Measurements from ENCODE around the gene HEXA.

Gene HEXA

DNA sequence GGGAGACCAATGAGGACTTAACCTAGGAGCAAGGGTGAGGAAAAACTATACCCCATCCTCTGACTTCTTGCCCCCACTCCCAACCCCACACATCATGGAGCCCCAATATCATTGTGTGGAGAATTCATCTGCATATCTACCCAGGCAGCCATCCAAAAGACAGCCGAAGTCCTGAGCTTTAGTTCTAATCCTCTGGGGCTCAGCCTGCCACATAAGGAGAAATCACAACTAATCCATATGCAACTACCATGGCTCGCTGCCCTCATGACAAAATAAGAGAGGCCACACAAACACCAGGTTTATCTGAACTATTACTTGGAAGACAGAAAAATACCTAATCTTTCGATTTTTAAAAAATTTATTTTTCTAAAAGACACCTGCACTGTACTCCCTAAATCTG is 17.7 kb downstream of the HEXA start:
- Histone ChIP-seq H3K4me1 (ENCODE audit: insufficient read depth, low read length) (no peaks in the 10 kb centered on the region), H3K36me3 (ENCODE audit: insufficient read depth, low read length) (no peaks in the 10 kb centered on the region; the same call in none of the 2 replicates), H3K9me3 (ENCODE audit: control insufficient read depth, insufficient read depth, low read length) (no peaks in the 10 kb centered on the region), H3K9ac (ENCODE audit: low read depth, low read length) (no peak overlapping the region)

DNA sequence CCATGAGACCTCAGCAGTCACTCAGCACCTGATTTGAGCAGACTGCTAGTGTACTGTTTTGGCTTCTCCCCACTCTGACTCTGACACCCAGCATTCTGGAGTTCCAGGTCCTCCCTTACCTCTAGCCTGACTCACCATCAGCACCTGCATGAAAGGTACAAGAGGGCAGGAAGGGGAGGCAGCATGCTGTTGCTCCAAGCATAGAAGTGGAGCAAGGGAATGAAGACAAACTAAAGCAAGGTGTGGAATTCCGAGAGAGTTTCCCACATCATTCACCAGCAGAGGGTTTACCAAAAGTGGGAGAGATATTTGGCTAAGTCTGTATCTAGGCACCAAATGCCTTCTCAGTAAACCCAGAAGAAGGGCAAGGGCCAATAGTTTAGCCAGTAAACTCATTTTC is 21.3 kb downstream of the HEXA start:
- Histone ChIP-seq H3K36me3 (ENCODE audit: insufficient read depth, low read length) (peaks cover 4% of the 10 kb centered on the region), H3K9me3 (ENCODE audit: control insufficient read depth, insufficient read depth, low read length) (no peaks in the 10 kb centered on the region), H3K9ac (ENCODE audit: low read depth, low read length) (no peak overlapping the region), H3K4me1 (ENCODE audit: insufficient read depth, low read length) (no peaks in the 10 kb centered on the region)

- Histone ChIP-seq H3K9me3 (ENCODE audit: control insufficient read depth, insufficient read depth, low read length) (no peaks in the 10 kb centered on the region), H3K4me1 (ENCODE audit: insufficient read depth, low read length) (no peaks in the 10 kb centered on the region), H3K9ac (ENCODE audit: low read depth, low read length) (no peak overlapping the region), H3K36me3 (ENCODE audit: insufficient read depth, low read length) (peaks cover 8% of the 10 kb centered on the region)
These were observed 22.5 kb downstream of the HEXA start for GRCh38 chr15:72353266-72353665.

DNA sequence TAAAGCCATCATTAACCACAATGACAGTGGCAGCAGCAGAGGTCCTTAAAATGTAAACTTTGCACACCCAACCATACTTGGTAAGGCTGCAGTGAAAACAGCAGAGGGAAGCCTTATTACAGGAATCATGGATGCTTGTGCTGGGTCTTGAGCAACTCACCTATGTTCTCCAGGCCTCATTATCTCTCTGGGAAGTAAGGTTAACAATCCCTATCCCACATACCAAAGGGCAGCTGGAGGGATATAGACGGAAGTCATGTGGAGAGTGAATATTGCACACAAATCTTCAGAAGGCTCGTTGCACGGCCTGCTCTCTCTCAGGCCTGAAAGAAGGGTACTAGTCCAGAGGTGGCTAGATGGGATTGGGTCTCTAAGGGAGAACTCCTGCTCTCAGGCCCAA is 30.0 kb downstream of the HEXA start:
- Histone ChIP-seq H3K36me3 (ENCODE audit: insufficient read depth, low read length) (peaks cover 12% of the 10 kb centered on the region), H3K9me3 (ENCODE audit: control insufficient read depth, insufficient read depth, low read length) (no peaks in the 10 kb centered on the region), H3K4me1 (ENCODE audit: insufficient read depth, low read length) (0 out of 2 replicates have a peak, but pooled peaks cover 5% of the 10 kb centered on the region), H3K9ac (ENCODE audit: low read depth, low read length) (no peak overlapping the region)

GRCh38 chr15:72345280-72345679 is 30.5 kb downstream of the HEXA start:
- Histone ChIP-seq H3K4me1 (ENCODE audit: insufficient read depth, low read length) (0 out of 2 replicates have a peak, but pooled peaks cover 5% of the 10 kb centered on the region), H3K36me3 (ENCODE audit: insufficient read depth, low read length) (peaks cover 11% of the 10 kb centered on the region), H3K9me3 (ENCODE audit: control insufficient read depth, insufficient read depth, low read length) (no peaks in the 10 kb centered on the region), H3K9ac (ENCODE audit: low read depth, low read length) (no peak overlapping the region)

DNA sequence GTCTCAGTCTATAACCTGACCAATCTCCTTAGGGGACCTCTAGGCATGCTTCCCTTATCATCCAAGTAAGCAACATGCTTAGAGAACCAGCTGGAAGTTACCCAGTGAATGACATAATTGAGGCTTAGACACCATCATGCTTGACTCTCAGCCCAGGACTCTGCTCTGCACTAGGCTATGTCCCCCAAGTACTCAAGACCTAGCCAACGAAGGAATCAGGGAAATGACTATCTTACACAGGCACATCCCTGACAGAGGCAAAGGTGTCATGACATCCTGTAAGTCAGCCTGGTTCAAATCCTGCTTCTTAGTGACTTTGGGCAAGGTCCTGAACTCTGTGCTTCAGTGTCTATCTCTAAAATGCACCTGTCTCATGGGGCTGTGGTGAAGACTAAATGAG is 31.2 kb downstream of the HEXA start:
- no peaks in the 10 kb centered on the region for H3K9me3 ChIP-seq (ENCODE audit: control insufficient read depth, insufficient read depth, low read length)
- 0 out of 2 replicates have a peak, but pooled peaks cover 5% of the 10 kb centered on the region for H3K4me1 ChIP-seq (ENCODE audit: insufficient read depth, low read length)
- H3K9ac ChIP-seq (ENCODE audit: low read depth, low read length): no peak overlapping the region
- peaks cover 11% of the 10 kb centered on the region for H3K36me3 ChIP-seq (ENCODE audit: insufficient read depth, low read length)

DNA sequence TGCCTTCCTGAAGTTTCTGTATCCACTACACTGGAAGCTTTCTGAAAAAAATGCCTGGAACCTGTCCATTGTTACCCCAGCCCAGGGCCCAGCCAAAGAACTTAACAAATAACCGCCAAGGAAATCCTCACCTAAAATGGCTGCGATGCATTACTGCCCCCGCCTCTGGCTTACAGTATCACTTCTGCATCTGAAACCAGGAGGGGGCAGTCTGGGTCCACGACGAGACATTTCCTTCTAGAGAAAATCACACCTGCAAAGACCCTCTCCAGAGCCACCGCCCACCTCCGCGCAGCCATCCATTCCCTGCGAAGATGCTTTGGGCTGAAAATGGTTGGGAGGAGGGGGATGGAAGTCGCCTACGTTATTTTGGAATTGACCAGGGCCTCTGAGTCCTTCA is 33.4 kb downstream of the HEXA start:
- Histone ChIP-seq H3K9me3 (ENCODE audit: control insufficient read depth, insufficient read depth, low read length) (no peaks in the 10 kb centered on the region), H3K36me3 (ENCODE audit: insufficient read depth, low read length) (peaks cover 3% of the 10 kb centered on the region; the same call in 1 of the 2 replicates), H3K9ac (ENCODE audit: low read depth, low read length) (no peak overlapping the region), H3K4me1 (ENCODE audit: insufficient read depth, low read length) (0 out of 2 replicates have a peak, but pooled peaks cover 5% of the 10 kb centered on the region)

- H3K4me1 ChIP-seq (ENCODE audit: insufficient read depth, low read length): 0 out of 2 replicates have a peak, but pooled peaks cover 5% of the 10 kb centered on the region
- peaks cover 3% of the 10 kb centered on the region; the same call in 1 of the 2 replicates for H3K36me3 ChIP-seq (ENCODE audit: insufficient read depth, low read length)
- H3K9ac ChIP-seq (ENCODE audit: low read depth, low read length): no peak overlapping the region
- no peaks in the 10 kb centered on the region for H3K9me3 ChIP-seq (ENCODE audit: control insufficient read depth, insufficient read depth, low read length)
These were observed 34.5 kb downstream of the HEXA start for GRCh38 chr15:72341361-72341760.

DNA sequence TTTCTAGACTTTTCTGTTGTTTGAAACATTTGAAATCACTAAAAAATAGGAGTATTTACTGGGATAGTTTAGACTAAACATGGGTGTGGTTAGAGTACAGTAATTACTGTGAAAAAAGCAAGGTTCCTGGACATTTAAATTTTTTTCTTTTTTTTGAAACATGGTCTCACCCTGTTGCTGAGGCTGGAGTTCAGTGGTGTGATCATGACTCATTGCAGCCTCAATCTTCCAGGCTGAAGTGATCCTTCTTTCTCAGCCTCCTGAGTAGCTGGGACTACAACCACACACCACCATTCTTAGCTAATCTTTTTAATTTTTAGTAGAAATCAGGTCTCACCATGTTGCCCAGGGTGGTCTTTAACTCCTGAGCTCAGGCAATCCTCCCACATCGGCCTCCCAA is 35.4 kb downstream of the HEXA start:
- Histone ChIP-seq H3K9ac (ENCODE audit: low read depth, low read length) (no peak overlapping the region), H3K36me3 (ENCODE audit: insufficient read depth, low read length) (no peaks in the 10 kb centered on the region; the same call in 1 of the 2 replicates), H3K9me3 (ENCODE audit: control insufficient read depth, insufficient read depth, low read length) (no peaks in the 10 kb centered on the region), H3K4me1 (ENCODE audit: insufficient read depth, low read length) (0 out of 2 replicates have a peak, but pooled peaks cover 5% of the 10 kb centered on the region)

- no peak overlapping the region for H3K9ac ChIP-seq (ENCODE audit: low read depth, low read length)
These were observed 36.0 kb downstream of the HEXA start for GRCh38 chr15:72339777-72340177.

DNA sequence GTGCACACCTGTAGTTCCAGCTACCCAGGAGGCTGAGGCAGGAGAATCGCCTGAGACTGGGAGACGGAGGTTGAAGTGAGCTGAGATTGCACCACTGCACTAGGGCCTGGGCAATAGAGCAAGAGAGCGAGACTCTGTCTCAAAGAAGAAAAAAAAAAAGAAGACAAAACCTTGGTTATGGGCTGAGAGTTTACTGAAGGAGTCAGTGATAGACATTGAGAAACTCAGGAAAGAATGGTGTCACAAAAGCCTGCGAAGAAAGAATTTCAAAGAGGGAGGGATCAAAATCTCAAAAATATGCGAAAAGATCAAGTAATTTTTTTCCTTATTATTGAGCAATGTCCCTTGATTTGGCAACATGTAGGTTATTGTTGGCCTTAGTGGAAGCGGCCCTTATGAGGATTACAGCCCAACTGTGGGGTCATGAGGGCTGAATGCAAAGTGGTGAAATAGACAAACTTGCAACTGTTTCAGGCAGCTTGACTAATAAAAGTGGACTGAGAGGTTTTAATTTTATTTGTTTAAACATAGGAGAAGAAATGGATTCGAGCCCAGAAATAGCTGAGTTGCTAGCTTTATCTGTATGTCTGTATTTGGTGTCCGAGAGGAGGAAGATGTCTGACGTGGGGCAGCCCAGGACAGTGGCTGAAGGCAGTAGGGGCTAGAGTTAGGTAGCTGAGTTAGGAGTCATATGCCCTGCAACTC is 37.0 kb downstream of the HEXA start:
- Histone ChIP-seq H3K9ac (ENCODE audit: low read depth, low read length) (no peak overlapping the region), H3K9me3 (ENCODE audit: control insufficient read depth, insufficient read depth, low read length) (no peaks in the 10 kb centered on the region), H3K4me1 (ENCODE audit: insufficient read depth, low read length) (0 out of 2 replicates have a peak, but pooled peaks cover 5% of the 10 kb centered on the region), H3K36me3 (ENCODE audit: insufficient read depth, low read length) (no peaks in the 10 kb centered on the region)

More at GRCh38 chr15:72339777-72340177, 36.0 kb downstream of the HEXA start:
- H3K9me3 ChIP-seq (ENCODE audit: control insufficient read depth, insufficient read depth, low read length): no peaks in the 10 kb centered on the region
- H3K36me3 ChIP-seq (ENCODE audit: insufficient read depth, low read length): no peaks in the 10 kb centered on the region; the same call in 1 of the 2 replicates
- 0 out of 2 replicates have a peak, but pooled peaks cover 5% of the 10 kb centered on the region for H3K4me1 ChIP-seq (ENCODE audit: insufficient read depth, low read length)

DNA sequence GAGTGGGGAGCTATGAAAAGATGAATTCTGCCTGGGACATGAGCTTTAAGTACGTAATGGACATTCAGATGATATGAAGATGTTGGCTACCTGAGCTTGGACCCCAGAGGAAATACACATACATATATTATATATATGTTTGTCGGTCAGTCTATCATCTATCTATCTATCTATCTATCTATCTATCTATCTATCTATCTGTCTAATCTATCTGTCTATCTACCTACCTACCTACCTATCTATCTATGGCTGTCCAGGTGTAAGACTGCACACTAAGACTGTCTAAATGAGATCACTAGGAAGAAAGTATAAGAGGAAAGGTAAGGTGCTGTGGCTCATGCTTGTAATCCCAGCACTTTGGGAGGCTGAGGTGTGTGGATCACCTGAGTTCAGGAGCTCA is 37.7 kb downstream of the HEXA start:
- Histone ChIP-seq H3K9ac (ENCODE audit: low read depth, low read length) (no peak overlapping the region), H3K36me3 (ENCODE audit: insufficient read depth, low read length) (no peaks in the 10 kb centered on the region)

GRCh38 chr15:72334842-72335241 is 41.0 kb downstream of the HEXA start:
- H3K9ac ChIP-seq (ENCODE audit: low read depth, low read length): no peak overlapping the region
- H3K9me3 ChIP-seq (ENCODE audit: control insufficient read depth, insufficient read depth, low read length): no peaks in the 10 kb centered on the region
- H3K36me3 ChIP-seq (ENCODE audit: insufficient read depth, low read length): no peaks in the 10 kb centered on the region
- H3K4me1 ChIP-seq (ENCODE audit: insufficient read depth, low read length): no peaks in the 10 kb centered on the region

More for the DNA sequence above, 37.7 kb downstream of the HEXA start:
- H3K4me1 ChIP-seq (ENCODE audit: insufficient read depth, low read length): 0 out of 2 replicates have a peak, but pooled peaks cover 5% of the 10 kb centered on the region
- H3K9me3 ChIP-seq (ENCODE audit: control insufficient read depth, insufficient read depth, low read length): no peaks in the 10 kb centered on the region

- no peaks in the 10 kb centered on the region for H3K4me1 ChIP-seq (ENCODE audit: insufficient read depth, low read length)
- H3K9me3 ChIP-seq (ENCODE audit: control insufficient read depth, insufficient read depth, low read length): no peaks in the 10 kb centered on the region
- H3K9ac ChIP-seq (ENCODE audit: low read depth, low read length): no peak overlapping the region
- no peaks in the 10 kb centered on the region for H3K36me3 ChIP-seq (ENCODE audit: insufficient read depth, low read length)
These were observed 44.8 kb downstream of the HEXA start for GRCh38 chr15:72331021-72331420.

DNA sequence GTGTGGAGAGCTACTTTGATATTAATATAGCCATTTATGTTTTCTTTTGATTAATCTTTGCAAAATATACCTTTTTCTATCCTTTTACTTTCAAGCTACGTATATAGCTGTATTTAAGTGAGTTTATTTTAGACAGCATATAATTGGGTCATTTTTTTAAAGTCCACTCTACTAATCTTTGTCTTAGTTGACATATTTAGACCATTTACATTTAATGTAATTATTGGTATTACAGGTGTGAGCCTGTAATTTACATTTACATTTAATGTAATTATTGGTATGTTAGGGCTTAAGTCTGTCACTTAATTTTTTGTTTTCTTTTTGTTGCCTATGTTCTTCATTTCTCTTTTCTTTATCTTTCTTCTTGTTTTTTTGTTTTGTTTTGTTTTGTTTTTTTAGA is 52.1 kb downstream of the HEXA start:
- H3K9ac ChIP-seq (ENCODE audit: low read depth, low read length): no peak overlapping the region
- H3K36me3 ChIP-seq (ENCODE audit: insufficient read depth, low read length): no peaks in the 10 kb centered on the region
- H3K9me3 ChIP-seq (ENCODE audit: control insufficient read depth, insufficient read depth, low read length): no peaks in the 10 kb centered on the region
- H3K4me1 ChIP-seq (ENCODE audit: insufficient read depth, low read length): no peaks in the 10 kb centered on the region; the same call in 1 of the 2 replicates
